ENCODE measurements around the gene OR1A1. TPM values are rescaled to one million over a fixed set of nuclear protein-coding genes. Genes with fewer than 3 reads are reported as not detected.

OR1A1 gene
- total and polyA plus RNA-seq, 4 donors = 1.1 TPM; not detected in 3

DNA sequence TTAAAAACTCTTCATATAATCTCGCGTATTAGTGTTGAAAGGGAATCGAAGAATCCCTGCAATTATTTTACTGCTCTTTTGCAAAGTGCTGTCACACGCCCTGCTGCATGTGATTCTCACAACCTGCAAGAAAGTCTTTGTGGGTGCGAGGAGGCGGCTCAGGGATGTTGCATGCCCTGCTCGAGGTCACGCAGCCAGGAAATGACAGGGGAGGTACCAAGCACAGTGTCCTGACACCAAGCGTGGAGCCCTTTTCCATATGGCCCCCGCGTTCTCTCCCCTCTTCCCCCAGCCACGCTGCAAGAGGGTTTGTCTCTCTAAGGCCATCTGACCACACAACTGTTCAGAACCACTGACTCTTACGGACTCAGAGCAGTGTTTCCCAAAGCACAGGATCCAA is 53.1 kb downstream of the OR1A1 start:
- Histone ChIP-seq H3K36me3 (ENCODE audit: control insufficient read depth in 1 of 2, insufficient read depth in 2 of 2, low read length in 1 of 2) (no peaks in the 10 kb centered on the region), H3K9me3 (ENCODE audit: control insufficient read depth, low read length) (peaks cover 2% of the 10 kb centered on the region), H3K4me1 (ENCODE audit: control insufficient read depth in 1 of 2, insufficient read depth in 2 of 2, low read length in 2 of 2) (no peaks in the 10 kb centered on the region), H3K27ac (ENCODE audit: low read depth in 1 of 2, low read length in 2 of 2) (no peak overlapping the region), H3K27me3 (ENCODE audit: control insufficient read depth in 1 of 2, insufficient read depth in 2 of 2, low read length in 1 of 2) (peaks cover 0 to 3% of the 10 kb centered on the region in 2 donors), H3K4me3 (ENCODE audit: low read length in 2 of 2) (no peak overlapping the region)
- ATAC-seq (ENCODE audit: low FRiP score) (no peak), DNase-seq (no peak)
- intact Hi-C loops (cut with DNase I) = no loop called here
- 71 to 75% methylated on average over 13 of the region's 13 CpGs for WGBS, 2 donors

Other genes starting within 250 kb of the OR1A1 start
- gene OR1D5, start 144.1 kb upstream of the OR1A1 start, total RNA-seq = not detected
- gene OR1D5, start 144.1 kb upstream of the OR1A1 start, polyA plus RNA-seq = not detected
- gene OR1D2, start 103.2 kb upstream of the OR1A1 start, total RNA-seq = not detected
- gene OR1D2, start 103.2 kb upstream of the OR1A1 start, polyA plus RNA-seq = not detected
- not detected for gene OR1G1, start 80.1 kb upstream of the OR1A1 start, total RNA-seq
- not detected for gene OR1G1, start 80.1 kb upstream of the OR1A1 start, polyA plus RNA-seq
- gene OR1A2, start 10.1 kb upstream of the OR1A1 start, total RNA-seq = not detected
- not detected for gene OR1A2, start 10.1 kb upstream of the OR1A1 start, polyA plus RNA-seq
- not detected for gene OR3A1, start 90.7 kb downstream of the OR1A1 start, total RNA-seq
- not detected for gene OR3A1, start 90.7 kb downstream of the OR1A1 start, polyA plus RNA-seq
- gene OR3A2, start 178.6 kb downstream of the OR1A1 start, total RNA-seq = not detected
- under 1 TPM in 1 of 2 donors, not detected in 1; 0.51 TPM for gene OR3A2, start 178.6 kb downstream of the OR1A1 start, polyA plus RNA-seq
- gene OR1E1, start 190.7 kb downstream of the OR1A1 start, total RNA-seq = not detected
- not detected for gene OR1E1, start 190.7 kb downstream of the OR1A1 start, polyA plus RNA-seq
- not detected for gene OR3A3, start 203.7 kb downstream of the OR1A1 start, total RNA-seq
- not detected for gene OR3A3, start 203.7 kb downstream of the OR1A1 start, polyA plus RNA-seq
- not detected for gene OR1E2, start 226.2 kb downstream of the OR1A1 start, total RNA-seq
- not detected for gene OR1E2, start 226.2 kb downstream of the OR1A1 start, polyA plus RNA-seq

Measured in aorta (tissue), 5 donors.